Cerebellar nuclear complex (tissue), 1 donor: ENCODE results near the gene CEP135.
"Not testable (repeated sequence)": the region's sequence is repeated elsewhere in the genome, so short reads cannot be mapped to it uniquely, and the experiment has no call there.

Experiments
- DNase-seq, 2 experiments: peaks; one replicate each; lab custom pipeline; 2025; lab: John Stamatoyannopoulos, UW

Gene CEP135

GRCh38 chr4:55941881-55942396, 6.8 kb upstream of the CEP135 start:
- DNase-seq: no peak

DNA sequence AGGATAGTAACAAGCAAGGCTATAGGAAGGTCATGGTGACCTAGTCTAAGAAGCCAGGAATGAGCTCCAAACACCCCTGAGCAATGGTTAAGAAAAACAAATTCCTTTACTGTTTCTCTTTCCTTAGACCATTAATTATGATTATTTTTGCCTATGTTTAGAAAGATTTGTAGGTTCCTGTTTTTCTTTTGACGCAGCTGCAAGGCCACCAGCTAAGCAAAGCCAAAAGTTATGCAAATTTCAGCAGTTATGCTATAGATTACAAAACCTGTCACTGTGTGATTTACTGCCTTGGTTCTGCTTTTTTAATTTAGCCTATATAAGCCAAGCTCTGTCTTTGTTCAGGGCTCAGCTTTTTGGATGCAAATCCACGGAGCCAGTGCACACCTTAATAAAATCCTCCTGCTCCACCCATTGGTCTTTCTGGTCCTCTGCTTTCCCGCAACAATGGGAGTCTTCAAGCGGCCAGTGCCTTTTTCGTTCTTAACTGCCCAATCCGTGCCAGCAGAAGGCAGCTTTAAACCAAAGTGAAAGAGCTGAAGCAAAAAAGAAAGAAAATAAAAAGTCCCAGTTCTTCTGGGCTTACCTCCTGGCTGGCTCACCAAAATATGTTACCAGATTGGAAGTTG, 1.4 kb upstream of the CEP135 start:
- DNase-seq: no peak

DNA sequence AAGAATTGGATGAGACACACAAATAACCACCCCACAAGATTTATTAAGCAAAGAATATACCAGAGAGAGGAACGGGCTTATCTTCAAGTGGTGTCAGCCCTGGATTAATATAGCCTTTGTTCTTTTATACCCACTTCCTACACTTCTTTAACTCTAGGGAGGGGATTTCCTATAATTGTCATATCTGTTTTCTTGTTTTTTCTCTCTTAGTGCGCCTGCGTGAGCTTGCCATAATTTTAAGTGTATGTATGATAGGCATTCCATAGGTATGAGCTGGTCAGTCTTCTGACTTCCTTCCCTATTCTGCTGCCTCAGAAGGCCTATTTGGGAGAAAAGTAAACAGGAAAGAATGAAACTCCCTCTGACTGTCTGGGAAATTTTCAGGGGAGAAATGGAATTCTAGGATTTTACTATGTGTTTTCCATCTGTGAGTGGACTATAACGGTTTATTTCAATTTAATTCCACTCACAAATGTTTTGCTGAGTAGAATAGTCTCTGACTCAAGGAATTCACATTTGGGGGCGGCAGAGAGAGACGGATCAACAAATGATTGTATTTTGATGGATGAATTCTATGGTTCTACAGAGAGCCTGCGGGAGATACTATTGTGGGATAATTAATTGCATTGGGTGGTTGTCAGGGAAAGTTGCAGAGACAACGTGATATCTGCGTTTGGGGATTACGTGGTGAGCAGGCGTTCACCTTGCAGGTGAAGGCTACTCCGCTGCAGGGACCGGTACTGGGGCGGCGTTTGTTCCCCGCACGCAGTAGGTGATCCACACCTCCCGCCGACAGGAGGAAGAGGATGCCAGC, 626 bp upstream of the CEP135 start:
- DNase-seq: no peak

DNA sequence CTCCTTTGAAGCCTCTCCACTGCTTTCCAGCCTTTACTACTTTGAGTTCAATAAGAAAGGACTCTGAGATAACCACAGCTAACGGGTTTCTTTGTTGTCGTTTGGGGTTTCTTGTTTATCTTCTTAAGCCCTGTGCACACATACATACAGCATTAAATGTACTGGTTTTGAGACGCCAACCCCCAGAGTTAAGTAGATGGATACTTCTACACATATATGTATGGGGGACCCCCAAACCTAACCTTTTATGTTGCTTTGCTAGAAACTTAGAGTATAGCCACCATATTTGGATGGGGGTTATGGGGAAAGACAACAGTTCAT, 697 bp downstream of the CEP135 start:
- no peak for DNase-seq

DNA sequence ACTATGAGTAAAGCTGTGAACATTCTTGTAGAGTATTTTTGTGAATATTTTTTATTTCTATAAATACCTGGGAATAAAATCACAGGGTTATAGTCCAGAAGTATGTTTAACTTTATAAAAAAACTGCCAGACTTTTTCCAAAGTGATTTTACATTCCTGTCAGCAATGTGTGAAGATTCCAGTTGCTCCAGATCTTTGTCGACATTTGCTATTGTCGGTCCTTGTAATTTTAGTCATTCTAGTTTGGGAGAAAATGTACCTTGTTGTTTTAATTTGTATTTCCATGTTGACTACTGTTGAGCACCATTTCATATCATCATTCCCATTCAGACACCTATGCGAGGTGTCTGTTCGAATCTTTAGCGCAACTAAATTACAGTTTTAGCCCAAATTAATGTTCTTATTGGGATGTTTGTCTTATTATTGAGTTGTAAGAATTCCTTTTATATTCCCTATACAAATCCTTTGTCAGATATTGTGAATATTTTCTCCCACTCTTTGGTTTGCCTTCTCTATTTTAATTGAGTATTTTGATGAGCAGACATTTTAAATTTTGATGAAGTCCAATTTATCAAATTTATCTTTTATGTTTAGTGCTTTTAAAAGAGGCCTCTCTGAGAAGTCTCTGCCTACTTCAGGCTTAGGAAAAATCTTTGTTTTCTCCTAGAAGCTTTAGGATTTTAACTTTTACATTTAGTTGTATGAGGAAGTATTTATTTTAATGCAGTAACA, 2.6 kb downstream of the CEP135 start:
- no peak for DNase-seq

DNA sequence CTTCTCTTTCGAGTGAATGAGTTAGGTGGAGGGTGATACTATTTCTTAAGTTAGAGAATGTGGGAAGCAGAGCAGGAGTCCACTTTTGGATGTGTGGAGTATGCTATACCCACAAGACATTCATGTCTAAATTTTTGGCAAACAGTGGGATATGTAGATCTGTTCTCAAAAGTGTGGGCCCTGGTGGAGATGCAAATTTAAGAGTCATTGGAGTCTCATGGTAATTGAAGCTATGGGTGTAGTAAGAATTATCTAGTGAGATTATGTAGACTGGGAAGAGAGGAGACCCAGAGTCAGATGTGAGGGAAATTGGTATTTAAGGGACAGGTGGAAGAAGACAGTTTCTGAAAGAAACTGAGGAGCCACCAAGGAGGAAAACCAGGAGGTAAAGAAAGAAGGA, 7.0 kb downstream of the CEP135 start:
- no peak for DNase-seq

DNA sequence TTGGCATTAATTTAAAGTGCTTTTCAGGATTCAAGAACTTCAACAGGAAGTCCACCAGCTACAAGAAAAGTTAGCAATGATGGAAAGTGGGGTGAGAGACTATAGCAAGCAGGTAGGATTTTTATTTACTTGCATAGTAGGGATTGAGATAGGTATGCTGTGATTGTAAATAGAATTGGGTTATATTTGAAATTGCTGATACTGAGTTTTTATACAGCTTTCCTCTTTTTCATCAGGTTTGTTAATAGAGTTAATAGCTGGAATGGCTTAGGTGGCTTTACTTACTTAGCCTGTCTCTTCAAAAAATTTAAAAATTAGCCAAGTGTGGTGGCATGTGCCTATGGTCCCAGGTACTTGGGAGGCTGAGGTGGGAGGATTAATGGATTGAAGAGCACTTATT, 10.9 kb downstream of the CEP135 start:
- no peak for DNase-seq

- DNase-seq: no peak
These were observed 15.3 kb downstream of the CEP135 start for GRCh38 chr4:55964046-55964445.

DNA sequence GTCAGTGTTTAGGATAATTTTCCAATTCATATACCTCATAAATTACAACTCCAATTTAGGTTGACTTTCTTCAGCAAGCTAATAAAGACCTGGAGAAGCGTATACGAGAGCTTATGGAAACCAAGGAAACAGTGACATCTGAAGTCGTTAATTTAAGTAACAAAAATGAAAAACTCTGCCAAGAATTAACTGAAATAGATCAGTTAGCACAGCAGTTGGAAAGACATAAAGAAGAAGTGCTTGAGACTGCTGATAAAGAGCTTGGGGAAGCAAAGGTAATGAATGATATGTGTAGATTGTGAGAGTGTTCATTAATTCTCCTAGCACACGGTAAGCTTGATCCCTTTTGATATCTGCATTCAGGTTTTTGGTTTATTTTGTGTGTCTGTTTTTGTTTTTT, 16.8 kb downstream of the CEP135 start:
- no peak for DNase-seq

- not testable (repeated sequence) for DNase-seq
These were observed 17.6 kb downstream of the CEP135 start for GRCh38 chr4:55966324-55966723.

DNA sequence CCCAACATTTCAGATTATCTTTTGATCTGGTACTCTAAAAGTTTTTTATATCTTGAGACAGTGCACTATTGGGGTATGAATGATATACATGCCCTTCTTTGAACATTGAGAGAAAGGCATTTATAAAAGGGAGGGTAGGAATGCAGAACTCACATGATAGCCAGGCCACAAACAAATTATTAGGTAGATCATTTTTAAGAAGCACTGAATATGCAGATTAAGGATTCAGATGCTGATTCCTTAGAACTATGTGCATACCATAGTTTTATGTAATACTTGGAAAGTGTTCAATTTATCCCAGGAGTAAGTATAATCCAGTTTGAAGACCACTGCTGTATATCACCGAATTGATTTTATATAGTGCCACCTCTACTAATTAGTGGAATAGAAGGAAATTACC, 18.6 kb downstream of the CEP135 start:
- no peak for DNase-seq

DNA sequence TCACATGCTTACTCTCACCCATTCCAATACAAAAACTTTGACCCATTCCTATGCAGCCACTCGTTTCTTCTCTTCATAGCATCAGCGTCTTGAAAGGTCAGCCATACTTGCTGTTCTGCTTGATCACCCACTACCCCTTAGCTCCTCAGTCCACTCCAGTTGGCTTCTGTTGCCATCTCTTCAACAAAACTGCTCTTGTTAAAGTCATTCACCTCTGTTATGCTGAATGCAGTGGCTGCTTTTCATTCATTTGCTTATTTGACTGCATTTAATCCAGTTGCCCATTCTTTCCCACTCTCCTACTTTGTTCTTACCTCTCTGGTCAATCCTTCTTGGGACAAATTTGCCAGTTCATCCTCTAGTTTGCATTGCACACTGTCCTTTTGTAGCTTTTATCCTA, 24.9 kb downstream of the CEP135 start:
- DNase-seq: no peak

DNA sequence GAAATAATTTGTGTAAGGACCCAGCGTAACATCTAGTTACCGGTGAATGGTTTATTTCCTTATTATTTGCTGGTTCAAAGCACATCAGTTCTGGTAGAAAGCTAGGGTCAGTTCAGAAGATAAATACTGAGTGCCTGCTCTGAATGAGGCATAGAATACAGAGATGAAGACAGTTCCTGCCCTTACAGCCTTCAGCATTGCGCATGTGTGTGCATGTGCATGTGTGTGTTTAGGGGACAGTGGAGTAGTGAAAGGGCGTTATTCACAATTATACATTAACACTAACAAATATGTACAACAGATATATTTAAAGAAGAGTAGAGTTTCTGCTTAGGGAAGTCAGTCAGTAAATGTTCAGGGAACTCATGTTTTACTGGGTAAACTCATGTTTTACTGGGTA, 29.1 kb downstream of the CEP135 start:
- DNase-seq: no peak

DNA sequence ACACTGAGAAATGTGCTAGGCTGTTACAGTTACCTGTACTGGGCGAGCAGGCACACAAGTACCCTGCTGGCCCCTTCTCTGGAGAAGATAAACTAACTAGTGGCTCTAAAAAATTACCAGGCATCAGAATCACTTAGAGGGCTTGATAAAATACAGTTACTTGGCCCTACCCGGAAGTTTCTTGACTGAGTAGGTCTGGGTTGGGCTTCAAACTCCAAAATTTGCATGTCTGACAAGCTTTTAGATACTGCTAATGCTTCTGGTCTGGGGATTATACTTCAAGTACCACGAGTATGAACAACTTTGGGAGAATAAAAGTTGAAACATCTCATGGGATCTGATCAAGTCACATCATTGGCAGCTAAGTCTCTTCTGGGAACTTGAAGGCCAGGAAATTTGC, 30.8 kb downstream of the CEP135 start:
- no peak for DNase-seq

DNA sequence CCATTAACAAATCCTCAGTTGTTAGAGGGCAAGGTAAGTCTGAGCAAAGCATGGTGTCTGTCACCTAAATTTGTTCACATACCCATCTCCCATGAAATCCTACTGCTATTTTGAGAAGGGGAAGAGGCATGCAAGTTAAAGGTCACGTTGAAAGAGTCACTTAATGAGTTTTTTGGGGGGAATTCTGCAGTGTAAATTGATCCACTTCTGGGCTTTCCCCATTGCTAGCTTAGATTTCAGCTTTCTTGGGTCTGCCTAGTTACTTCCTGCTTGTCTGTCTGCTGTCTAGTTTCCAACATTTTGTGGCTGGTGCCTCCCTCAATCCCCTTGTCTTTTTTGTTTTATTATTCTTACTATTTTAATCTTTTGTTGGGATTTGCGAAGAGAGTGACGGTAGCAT, 32.0 kb downstream of the CEP135 start:
- DNase-seq: no peak

DNA sequence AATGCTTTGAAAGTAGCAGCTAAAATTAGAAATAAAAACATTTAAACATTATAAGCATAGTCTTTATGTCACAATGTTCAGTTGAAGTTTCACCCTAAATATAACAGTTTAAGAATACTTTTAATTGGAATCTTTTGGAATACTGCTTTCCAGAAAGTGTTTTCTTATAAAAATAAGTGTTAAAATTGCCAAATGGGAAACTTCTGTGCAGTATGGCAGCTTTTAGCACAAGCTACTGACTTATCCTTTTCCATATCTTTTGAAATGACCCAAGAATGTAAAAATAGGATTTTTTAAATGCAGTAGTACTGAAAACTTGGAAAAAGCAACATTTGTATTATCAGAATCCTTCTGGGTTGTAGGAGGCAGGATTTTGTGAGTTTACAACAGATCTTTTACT, 34.2 kb downstream of the CEP135 start:
- no peak for DNase-seq

- DNase-seq: no peak
These were observed 41.0 kb downstream of the CEP135 start for GRCh38 chr4:55989766-55990165.

DNA sequence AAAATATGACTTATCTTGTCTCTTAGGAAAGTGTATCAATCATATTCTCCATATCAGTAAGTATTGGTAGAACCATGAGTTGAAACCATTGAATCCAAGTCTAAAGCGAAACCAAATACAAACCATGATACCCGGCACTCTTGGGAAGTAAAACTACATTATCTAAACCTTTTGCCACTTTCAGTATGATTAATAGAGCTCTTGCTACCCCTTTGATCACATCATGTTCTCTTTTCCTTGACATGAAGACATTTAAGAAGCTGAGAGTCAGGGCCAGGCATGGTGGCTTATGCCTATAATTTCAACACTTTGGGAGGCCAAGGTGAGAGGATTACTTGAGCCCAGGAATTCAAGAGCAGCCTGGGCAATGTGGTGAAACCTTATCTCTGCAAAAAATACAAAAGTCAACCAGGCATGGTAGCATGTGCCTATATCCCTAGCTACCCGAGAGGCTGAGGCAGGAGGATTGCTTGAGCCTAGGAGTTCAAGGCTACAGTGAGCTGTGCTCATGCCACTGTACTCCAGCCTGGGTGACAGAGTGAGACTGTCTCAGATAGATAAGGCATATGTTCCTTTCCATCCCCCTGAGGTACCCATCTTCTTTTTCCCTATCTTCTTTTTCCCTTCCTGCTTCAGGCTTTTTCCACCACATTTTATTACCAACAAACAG, 45.4 kb downstream of the CEP135 start:
- no peak for DNase-seq

GRCh38 chr4:55996646-55997045, 47.9 kb downstream of the CEP135 start:
- no peak for DNase-seq

DNA sequence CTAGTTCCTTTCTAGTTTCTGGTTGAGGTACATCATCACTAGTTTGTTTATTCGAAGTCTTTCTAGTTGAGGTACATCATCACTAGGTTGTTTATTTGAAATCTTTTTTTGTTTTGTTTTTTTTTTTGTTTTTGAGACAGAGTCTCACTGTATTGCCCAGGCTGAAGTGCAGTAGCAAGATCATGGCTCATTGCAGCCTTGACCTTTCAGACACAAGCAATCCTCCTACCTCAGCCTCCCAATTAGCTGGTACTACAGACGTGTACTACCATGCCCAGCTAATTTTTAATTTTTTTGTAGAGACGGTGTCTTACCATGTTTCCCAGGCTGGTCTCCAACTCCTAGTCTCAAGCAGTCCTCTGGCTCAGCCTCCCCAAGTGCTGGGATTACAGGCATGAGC, 54.9 kb downstream of the CEP135 start:
- no peak for DNase-seq

GRCh38 chr4:56004235-56004634, 55.5 kb downstream of the CEP135 start:
- DNase-seq: no peak

DNA sequence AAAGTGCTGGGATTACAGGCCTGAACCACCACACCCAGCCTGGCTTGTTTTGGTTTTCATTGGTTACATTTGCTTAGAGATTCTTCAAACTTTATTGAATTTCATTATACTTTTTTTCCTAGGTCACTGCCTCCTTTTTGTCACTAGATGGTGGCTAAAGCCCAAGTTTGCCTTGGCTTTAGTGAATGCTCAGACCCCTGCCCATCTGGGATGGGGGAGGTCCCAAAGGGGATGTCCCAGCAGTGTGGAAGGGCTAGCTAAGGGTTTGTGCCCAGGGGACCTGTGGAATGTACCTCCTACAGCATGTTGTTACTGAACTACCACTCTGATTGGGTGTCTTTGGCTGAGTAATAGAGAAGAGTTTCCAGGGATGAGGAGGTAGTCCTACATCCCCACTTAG, 58.4 kb downstream of the CEP135 start:
- no peak for DNase-seq

DNA sequence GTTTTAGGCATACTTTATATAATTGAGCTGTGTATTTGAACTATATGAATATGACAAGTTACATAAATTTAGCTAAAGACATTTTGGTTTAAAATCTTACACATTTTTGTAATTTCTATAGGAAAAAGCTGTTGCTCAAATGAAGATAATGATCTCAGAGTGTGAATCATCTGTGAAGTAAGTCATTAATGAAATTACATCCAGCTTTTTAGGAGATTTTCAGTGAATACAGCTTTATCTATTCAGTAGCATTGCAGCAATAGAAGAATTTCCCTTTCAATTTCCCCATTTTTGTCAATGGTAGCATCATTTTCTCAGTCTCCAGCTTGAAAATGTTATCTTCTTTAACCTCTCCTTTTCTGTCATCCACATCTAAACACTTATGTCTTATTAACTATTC, 59.5 kb downstream of the CEP135 start:
- no peak for DNase-seq
